BJ (cell line): ENCODE measurements around the gene LMBRD2. TPM values are rescaled to one million over a fixed set of nuclear protein-coding genes. Genes with fewer than 3 reads are reported as not detected.
A peak's percentile ranks its signal among the peaks of the same experiment; 100 is the strongest.

Experiments used
- CTCF ChIA-PET: fragments of 350-600 bp; formaldehyde crosslinking; extraction: SDS; loops from one replicate; lab custom pipeline; 2021; ENCODE audit warnings: antibody characterized with exemption, inconsistent platforms; lab: Yijun Ruan, JAX
- POLR2A ChIA-PET: fragments of 300-600 bp; sonication (Branson Sonifier 250); formaldehyde crosslinking; extraction: SDS; loops from one replicate; lab custom pipeline; 2021; ENCODE audit warnings: antibody characterized with exemption; lab: Charles Lee
- DNase-seq: peaks from one replicate; pipeline ENCODE4 v3.0.0-alpha.2; 2011; ENCODE audit warnings: low read depth
- H3K27me3 ChIP-seq: 2 replicates; pipeline ENCODE4 v1.6.0; 2011; ENCODE audit warnings: low read length; ENCODE audit not compliant: control insufficient read depth, insufficient read depth
- H3K36me3 ChIP-seq: 2 replicates; pipeline ENCODE4 v1.5.1; 2011; ENCODE audit warnings: low read length; ENCODE audit not compliant: control insufficient read depth, insufficient read depth
- H3K4me3 ChIP-seq: 2 replicates; pipeline ENCODE4 v1.5.1; 2011; ENCODE audit warnings: low read depth, mild to moderate bottlenecking, control low read depth, low read length
- polyA plus RNA-seq: library from polyadenylated mRNA; depleted of rRNA; stranded (reverse); fragments of >200 nt; gene quantifications from 2 replicates; pipeline ENCODE4 v1.2.3, GENCODE V29; 2011
- TF ChIP-seq, protein P1 (sequence below): IDR thresholded peaks from 2 replicates; pipeline ENCODE4 v1.5.1; 2011; ENCODE audit warnings: low read depth, mild to moderate bottlenecking, control low read depth, inconsistent platforms, low read length, moderate library complexity; ENCODE audit not compliant: insufficient read depth

Gene LMBRD2
- polyA plus RNA-seq, 1 experiment, result 2.6 TPM

DNA sequence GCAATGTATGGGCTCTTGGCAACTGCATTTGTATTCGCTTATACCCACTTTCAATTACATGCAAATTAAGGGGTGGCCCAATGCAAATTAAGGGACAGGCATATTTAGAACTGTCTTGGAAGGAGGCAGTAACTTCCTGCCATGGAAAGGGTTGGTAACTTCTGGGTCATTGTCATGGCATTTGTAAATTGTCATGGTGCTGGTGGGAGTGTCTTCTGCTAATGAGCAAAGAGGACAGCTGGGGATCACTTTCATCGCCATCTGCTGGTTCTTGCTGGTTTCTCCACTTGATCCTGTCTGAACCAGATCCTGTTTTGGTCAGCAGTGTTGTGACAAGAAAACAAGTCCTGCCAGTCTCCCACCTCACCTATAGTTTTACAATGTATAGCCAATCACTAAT is 61.7 kb downstream of the LMBRD2 start:
- Histone ChIP-seq H3K36me3 (no peaks in the 10 kb centered on the region), H3K4me3 (no peak overlapping the region), H3K27me3 (no peaks in the 10 kb centered on the region; the same call in 1 of the 2 replicates)
- CTCF ChIA-PET, result interaction anchor here (0.6 to 4.1 kb wide), 6 partner anchors 11 to 126 kb away, joined by 3 to 38 read pairs (median 5); no protein-coding TSS in a partner anchor
- TF ChIP-seq, protein P1, sequence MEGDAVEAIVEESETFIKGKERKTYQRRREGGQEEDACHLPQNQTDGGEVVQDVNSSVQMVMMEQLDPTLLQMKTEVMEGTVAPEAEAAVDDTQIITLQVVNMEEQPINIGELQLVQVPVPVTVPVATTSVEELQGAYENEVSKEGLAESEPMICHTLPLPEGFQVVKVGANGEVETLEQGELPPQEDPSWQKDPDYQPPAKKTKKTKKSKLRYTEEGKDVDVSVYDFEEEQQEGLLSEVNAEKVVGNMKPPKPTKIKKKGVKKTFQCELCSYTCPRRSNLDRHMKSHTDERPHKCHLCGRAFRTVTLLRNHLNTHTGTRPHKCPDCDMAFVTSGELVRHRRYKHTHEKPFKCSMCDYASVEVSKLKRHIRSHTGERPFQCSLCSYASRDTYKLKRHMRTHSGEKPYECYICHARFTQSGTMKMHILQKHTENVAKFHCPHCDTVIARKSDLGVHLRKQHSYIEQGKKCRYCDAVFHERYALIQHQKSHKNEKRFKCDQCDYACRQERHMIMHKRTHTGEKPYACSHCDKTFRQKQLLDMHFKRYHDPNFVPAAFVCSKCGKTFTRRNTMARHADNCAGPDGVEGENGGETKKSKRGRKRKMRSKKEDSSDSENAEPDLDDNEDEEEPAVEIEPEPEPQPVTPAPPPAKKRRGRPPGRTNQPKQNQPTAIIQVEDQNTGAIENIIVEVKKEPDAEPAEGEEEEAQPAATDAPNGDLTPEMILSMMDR, result peak; percentile 55
- no peak for DNase-seq
- POLR2A ChIA-PET, result no interaction called here

DNA sequence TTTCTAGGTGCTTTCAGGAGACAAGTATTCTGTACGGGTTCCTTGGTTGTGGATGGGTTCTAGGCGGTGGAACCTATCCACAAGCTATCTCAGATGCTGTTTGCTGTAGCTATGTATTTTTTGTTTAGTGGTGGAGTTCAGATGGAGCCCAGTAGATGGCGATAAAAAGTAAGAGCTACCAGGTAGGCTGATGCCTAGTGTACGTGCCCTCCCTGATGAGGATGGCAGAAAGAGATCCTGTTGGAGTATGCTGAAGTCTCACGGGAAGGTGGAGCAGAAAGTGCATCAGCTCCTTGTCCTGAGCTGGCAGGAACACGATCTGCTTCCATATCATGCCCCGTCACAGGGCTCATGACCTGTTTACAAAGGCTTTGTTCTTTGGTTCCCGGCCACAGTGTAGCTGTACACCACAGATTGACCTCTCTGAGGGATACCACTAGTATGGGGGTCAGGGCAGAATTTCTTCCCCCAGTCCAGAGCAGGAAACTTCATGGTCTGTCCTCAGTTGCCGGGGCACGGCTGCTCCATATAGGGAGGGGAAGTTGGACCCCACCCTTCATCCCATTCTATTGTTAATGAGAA is 72.4 kb downstream of the LMBRD2 start:
- H3K4me3 ChIP-seq, result no peak overlapping the region
- POLR2A ChIA-PET, result interaction anchor here (0.6 kb wide), 1 partner anchor 221 kb away, joined by 4 read pairs; no protein-coding TSS in a partner anchor
- CTCF ChIA-PET, result interaction anchor here (0.6 to 3.8 kb wide), 34 partner anchors 9 to 621 kb away, joined by 3 to 38 read pairs (median 3); partner anchors contain the start of genes RANBP3L and UGT3A2
- TF ChIP-seq, protein P1, result peak; percentile 78
- H3K36me3 ChIP-seq, result no peaks in the 10 kb centered on the region
- DNase-seq, result no peak
- peaks cover 8% of the 10 kb centered on the region for H3K27me3 ChIP-seq

DNA sequence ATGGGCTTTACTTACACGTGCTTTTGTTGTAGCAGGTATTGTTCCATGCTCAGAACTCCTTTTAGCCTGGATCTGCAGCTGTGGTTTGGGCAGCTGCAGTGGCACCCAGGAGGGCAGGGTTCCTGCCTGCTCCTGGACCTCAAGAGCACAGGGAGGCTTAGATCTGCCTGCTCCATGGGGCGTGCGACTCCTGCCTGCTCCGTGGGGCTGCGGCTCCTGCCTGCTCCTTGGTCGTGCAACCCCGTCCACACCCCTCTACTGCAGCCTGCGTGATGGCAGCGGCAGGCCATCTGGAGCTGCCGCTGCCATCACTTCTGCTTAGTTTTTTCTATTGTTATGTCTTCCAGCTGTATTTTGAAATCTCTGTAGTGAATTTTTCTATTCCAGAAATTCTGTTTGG is 73.3 kb downstream of the LMBRD2 start:
- H3K36me3 ChIP-seq, result no peaks in the 10 kb centered on the region
- H3K27me3 ChIP-seq, result peaks cover 13% of the 10 kb centered on the region
- TF ChIP-seq, protein P1, result no peak
- no peak for DNase-seq
- POLR2A ChIA-PET, result interaction anchor here (0.6 kb wide), 1 partner anchor 222 kb away, joined by 4 read pairs; no protein-coding TSS in a partner anchor
- H3K4me3 ChIP-seq, result no peak overlapping the region
- CTCF ChIA-PET, result interaction anchor here (0.7 to 3.8 kb wide), 24 partner anchors 9 to 621 kb away, joined by 3 to 38 read pairs (median 4); partner anchors contain the start of genes RANBP3L and UGT3A2

DNA sequence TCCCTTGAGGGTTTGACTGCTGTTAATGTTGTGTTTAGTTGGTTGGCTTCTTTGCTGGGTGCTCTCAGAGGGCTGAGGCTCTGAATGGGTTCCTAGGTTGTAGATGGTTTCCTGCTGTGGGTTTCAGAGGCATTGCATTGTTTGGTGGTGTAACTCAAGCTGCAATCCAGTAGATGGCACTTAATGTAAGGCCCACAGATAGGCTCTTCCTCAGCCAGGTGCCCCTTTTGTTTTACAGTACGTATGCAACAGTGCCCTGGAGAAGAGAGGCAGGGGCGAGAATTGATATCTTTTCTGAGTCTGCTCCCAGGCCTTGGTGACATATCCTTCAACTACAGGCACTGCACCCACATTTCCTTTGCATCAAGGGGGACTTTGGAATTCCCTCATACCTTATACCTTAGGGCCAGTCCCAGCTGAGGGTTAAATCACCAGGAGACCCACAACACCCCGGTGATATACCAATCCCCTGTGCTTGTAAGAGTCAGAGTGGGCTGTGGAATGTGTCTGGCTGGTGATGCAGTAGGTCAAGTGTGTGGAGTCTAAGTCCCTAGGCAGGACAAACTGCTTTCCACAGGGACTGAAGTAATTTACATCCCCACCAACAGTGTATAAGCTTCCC is 78.0 kb downstream of the LMBRD2 start:
- TF ChIP-seq, protein P1, result peak; percentile 4; the same call in 1 of the 2 replicates
- Histone ChIP-seq H3K36me3 (no peaks in the 10 kb centered on the region), H3K27me3 (peaks cover 19% of the 10 kb centered on the region), H3K4me3 (no peak overlapping the region)
- ChIA-PET CTCF (interaction anchor here (0.5 to 2.2 kb wide), 3 partner anchors 13 to 944 kb away, joined by 3 to 10 read pairs (median 4); no protein-coding TSS in a partner anchor), POLR2A (no interaction called here)
- DNase-seq, result no peak
